Measurements from ENCODE around the gene ANAPC2. TPM values are rescaled to one million over a fixed set of nuclear protein-coding genes. Genes with fewer than 3 reads are reported as not detected.

The ANAPC2 gene
- total RNA-seq, 1 experiment from 2014 or later: 16.8 TPM

DNA sequence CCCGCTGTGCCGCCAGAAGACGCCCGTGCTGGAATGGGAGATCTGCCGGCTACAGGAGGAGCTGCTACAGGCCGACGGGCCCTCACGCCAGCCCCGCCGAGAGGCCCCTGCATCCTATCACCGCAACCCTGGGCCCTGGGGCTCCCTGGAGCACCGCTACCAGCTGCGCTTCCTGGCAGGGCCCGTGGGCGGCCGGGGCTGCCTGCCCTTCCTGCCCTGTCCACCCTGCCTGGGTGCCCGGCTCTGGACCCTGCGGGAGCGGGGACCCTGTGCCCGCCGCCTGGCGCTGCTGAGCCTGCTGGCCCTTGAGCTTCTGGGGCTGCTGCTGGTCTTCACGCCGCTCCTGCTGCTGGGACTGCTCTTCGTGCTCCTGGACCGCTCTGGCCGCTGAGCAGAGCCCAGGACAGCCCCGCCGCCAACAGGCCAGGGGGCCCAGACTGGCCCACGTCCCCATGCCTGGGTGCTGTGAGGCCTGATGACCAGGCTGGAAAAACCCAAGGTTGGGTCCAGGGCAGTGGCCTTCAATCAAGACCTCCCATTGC, 29.9 kb upstream of the ANAPC2 start:
- H3K9me3 ChIP-seq (ENCODE audit: low read length): no peaks in the 10 kb centered on the region
- no peak overlapping the region for H3K27ac ChIP-seq (ENCODE audit: low read length)
- H3K4me3 ChIP-seq (ENCODE audit: low read length): no peak overlapping the region
- H3K27me3 ChIP-seq (ENCODE audit: low read length): no peaks in the 10 kb centered on the region
- no peak for DNase-seq
- no peak overlapping the region for H2AFZ ChIP-seq (ENCODE audit: low read length)
- H3K4me1 ChIP-seq (ENCODE audit: low read length): peaks cover 9% of the 10 kb centered on the region
- H3K36me3 ChIP-seq (ENCODE audit: insufficient read depth, low read length): no peaks in the 10 kb centered on the region
- H4K20me1 ChIP-seq (ENCODE audit: insufficient read depth, low read depth, low read length): no peaks in the 10 kb centered on the region
- no peaks in the 10 kb centered on the region for H3K79me2 ChIP-seq (ENCODE audit: low read length)
- no peak overlapping the region for H3K4me2 ChIP-seq (ENCODE audit: low read depth, low read length, poor library complexity, severe bottlenecking)
- no peak overlapping the region for H3K9ac ChIP-seq (ENCODE audit: low read length)
- no peaks in the 10 kb centered on the region for H3K9me2 ChIP-seq (replicated peaks; ENCODE audit: insufficient read depth, low read length)

DNA sequence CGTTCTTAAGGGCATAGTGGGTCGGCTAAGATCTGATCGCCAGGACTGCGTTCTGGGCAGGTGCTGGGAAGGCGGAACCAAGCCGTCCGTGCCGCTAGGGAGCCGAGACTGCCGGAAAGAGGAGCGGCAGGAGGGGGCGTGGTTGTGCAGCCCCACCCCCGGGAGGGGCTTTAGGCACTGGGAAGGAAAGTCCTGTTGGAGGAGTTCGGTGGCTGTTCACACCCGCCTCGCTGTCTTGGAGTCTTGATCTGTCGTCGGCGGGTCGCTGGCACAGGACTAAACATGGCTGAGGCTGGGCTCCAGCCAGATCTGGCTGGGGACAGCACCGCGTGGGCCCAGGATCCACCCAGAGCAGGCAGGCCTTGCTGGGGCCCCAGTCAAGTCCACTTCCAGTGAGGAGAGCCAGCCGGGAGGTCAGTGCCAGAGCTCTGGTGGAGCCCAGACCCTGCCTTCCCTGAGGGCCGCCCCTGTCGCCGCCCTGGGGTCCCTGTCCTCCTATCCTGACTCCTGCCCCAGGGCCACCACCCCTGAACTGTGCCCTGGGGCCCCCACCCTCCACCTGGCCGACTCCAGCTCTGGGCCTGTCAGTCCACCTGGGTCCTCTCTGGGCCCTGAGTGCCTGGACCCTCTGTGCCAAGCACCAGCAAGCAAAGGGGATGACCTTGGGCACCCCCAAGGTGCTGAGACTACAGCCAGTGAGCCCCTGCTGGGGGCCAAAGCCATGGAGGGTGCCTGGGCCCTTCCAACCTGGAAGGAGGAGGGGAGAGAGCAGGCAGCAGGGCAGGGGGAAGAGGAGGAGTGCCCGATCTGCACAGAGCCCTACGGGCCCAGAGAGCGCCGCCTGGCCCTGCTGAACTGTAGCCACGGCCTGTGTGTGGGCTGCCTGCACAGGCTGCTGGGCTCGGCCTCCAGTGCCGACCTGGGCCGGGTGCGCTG, 29.2 kb upstream of the ANAPC2 start:
- Histone ChIP-seq H3K27ac (ENCODE audit: low read length) (no peak overlapping the region), H3K79me2 (ENCODE audit: low read length) (no peaks in the 10 kb centered on the region), H3K36me3 (ENCODE audit: insufficient read depth, low read length) (no peaks in the 10 kb centered on the region), H3K4me2 (ENCODE audit: low read depth, low read length, poor library complexity, severe bottlenecking) (no peak overlapping the region), H3K4me3 (ENCODE audit: low read length) (no peak overlapping the region), H3K9ac (ENCODE audit: low read length) (no peak overlapping the region), H3K9me2 (replicated peaks; ENCODE audit: insufficient read depth, low read length) (no peaks in the 10 kb centered on the region), H2AFZ (ENCODE audit: low read length) (no peak overlapping the region), H3K9me3 (ENCODE audit: low read length) (no peaks in the 10 kb centered on the region), H3K27me3 (ENCODE audit: low read length) (no peaks in the 10 kb centered on the region), H3K4me1 (ENCODE audit: low read length) (peaks cover 3% of the 10 kb centered on the region), H4K20me1 (ENCODE audit: insufficient read depth, low read depth, low read length) (no peaks in the 10 kb centered on the region)
- no peak for DNase-seq

DNA sequence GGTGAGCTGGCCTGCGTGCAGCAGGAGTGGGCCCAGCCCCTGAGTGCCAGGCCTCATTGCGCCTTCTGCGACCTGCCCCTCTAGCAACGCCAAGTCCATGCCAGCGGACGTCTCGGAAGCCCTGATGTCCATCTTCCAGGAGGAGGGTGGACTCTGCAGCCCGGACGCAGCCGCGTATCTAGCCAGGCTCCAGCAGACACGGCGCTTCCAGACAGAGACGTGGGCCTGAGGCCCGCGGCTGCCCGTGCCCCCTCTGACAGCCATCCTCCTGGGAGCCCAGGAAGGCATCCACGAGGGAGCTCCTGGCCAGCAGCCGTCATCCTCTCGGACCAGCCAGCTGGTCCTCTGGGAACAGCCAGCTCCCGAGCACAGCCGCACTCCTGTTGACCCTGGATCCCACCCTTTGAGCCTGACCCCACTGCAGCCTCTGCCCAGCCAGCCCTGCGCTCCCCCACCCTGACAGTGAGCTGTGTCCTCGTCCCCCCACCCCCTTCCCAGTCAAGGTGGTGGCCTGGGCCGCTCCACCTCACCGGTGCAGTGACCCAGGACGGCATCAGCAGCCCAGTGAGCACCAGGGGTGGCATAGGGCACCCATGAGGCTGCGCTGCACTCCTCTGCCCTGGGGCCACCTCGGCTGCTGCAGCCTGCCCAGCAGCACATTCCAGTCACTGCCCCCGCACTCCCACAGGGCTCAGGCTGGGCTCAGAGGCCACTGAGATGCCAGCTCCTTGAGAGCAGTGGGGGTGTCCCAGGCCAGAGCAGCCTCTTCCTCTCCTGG, 28.0 kb upstream of the ANAPC2 start:
- no peak overlapping the region for H3K27ac ChIP-seq (ENCODE audit: low read length)
- no peak overlapping the region for H2AFZ ChIP-seq (ENCODE audit: low read length)
- no peak for DNase-seq
- no peaks in the 10 kb centered on the region for H3K9me3 ChIP-seq (ENCODE audit: low read length)
- H3K79me2 ChIP-seq (ENCODE audit: low read length): no peaks in the 10 kb centered on the region
- no peaks in the 10 kb centered on the region for H4K20me1 ChIP-seq (ENCODE audit: insufficient read depth, low read depth, low read length)
- no peaks in the 10 kb centered on the region for H3K4me1 ChIP-seq (ENCODE audit: low read length)
- no peak overlapping the region for H3K4me3 ChIP-seq (ENCODE audit: low read length)
- H3K9me2 ChIP-seq (replicated peaks; ENCODE audit: insufficient read depth, low read length): no peaks in the 10 kb centered on the region
- no peaks in the 10 kb centered on the region for H3K36me3 ChIP-seq (ENCODE audit: insufficient read depth, low read length)
- no peak overlapping the region for H3K9ac ChIP-seq (ENCODE audit: low read length)
- H3K27me3 ChIP-seq (ENCODE audit: low read length): no peaks in the 10 kb centered on the region
- no peak overlapping the region for H3K4me2 ChIP-seq (ENCODE audit: low read depth, low read length, poor library complexity, severe bottlenecking)

DNA sequence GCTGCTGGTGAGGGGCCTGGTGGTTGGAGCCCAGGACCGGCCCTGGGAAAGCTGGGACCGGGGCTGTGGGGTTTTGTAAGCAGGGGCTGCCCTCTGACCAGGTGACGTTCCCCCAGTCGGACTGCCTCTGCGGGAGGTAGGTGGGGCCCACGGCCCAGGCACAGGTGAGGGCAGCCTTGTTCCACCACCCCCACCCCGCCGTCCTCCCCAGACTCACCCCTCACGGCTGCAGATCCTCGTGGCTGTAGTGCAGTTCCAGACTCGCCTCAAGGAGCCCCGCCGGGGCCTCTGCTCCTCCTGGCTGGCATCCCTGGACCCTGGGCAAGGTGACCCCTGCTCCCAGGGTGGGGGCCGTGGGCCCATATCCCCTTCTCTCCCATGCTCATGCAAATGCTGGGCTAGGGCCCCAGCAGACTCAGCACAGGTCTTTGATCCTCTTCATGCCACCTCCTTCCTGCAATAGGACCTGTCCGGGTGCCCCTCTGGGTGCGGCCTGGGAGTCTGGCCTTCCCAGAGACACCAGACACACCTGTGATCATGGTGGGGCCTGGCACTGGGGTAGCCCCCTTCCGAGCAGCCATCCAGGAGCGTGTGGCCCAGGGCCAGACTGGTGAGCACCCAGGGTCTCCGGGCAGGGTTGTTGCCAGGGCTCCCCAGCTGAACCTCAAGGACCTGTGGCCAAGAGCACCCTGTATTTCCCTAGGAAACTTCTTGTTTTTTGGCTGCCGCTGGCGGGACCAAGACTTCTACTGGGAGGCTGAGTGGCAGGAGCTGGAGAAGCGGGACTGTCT, 27.0 kb upstream of the ANAPC2 start:
- Histone ChIP-seq H2AFZ (ENCODE audit: low read length) (no peak overlapping the region), H4K20me1 (ENCODE audit: insufficient read depth, low read depth, low read length) (no peaks in the 10 kb centered on the region), H3K27ac (ENCODE audit: low read length) (no peak overlapping the region), H3K9me3 (ENCODE audit: low read length) (no peaks in the 10 kb centered on the region), H3K27me3 (ENCODE audit: low read length) (no peaks in the 10 kb centered on the region), H3K9ac (ENCODE audit: low read length) (no peak overlapping the region), H3K36me3 (ENCODE audit: insufficient read depth, low read length) (no peaks in the 10 kb centered on the region), H3K4me2 (ENCODE audit: low read depth, low read length, poor library complexity, severe bottlenecking) (no peak overlapping the region), H3K4me1 (ENCODE audit: low read length) (no peaks in the 10 kb centered on the region), H3K4me3 (ENCODE audit: low read length) (no peak overlapping the region), H3K79me2 (ENCODE audit: low read length) (no peaks in the 10 kb centered on the region), H3K9me2 (replicated peaks; ENCODE audit: insufficient read depth, low read length) (no peaks in the 10 kb centered on the region)
- DNase-seq: no peak

DNA sequence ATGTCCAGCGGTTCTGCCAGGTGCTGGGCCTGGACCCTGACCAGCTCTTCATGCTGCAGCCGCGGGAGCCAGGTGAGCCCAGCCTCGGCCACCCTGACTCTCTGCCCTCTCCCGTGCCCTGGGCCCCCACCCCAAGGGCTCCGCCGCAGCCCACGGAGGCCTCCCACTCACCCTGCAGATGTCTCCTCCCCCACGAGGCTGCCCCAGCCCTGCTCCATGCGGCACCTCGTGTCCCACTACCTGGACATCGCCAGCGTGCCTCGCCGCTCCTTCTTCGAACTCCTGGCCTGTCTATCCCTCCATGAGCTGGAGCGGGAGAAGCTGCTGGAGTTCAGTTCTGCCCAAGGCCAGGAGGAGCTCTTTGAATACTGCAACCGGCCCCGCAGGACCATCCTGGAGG, 26.3 kb upstream of the ANAPC2 start:
- Histone ChIP-seq H3K4me2 (ENCODE audit: low read depth, low read length, poor library complexity, severe bottlenecking) (no peak overlapping the region), H3K79me2 (ENCODE audit: low read length) (no peaks in the 10 kb centered on the region), H3K9ac (ENCODE audit: low read length) (no peak overlapping the region), H3K27ac (ENCODE audit: low read length) (no peak overlapping the region), H2AFZ (ENCODE audit: low read length) (no peak overlapping the region), H3K36me3 (ENCODE audit: insufficient read depth, low read length) (no peaks in the 10 kb centered on the region), H3K4me3 (ENCODE audit: low read length) (no peak overlapping the region), H3K27me3 (ENCODE audit: low read length) (no peaks in the 10 kb centered on the region), H3K9me3 (ENCODE audit: low read length) (no peaks in the 10 kb centered on the region), H3K9me2 (replicated peaks; ENCODE audit: insufficient read depth, low read length) (no peaks in the 10 kb centered on the region), H4K20me1 (ENCODE audit: insufficient read depth, low read depth, low read length) (no peaks in the 10 kb centered on the region), H3K4me1 (ENCODE audit: low read length) (no peaks in the 10 kb centered on the region)
- no peak for DNase-seq

DNA sequence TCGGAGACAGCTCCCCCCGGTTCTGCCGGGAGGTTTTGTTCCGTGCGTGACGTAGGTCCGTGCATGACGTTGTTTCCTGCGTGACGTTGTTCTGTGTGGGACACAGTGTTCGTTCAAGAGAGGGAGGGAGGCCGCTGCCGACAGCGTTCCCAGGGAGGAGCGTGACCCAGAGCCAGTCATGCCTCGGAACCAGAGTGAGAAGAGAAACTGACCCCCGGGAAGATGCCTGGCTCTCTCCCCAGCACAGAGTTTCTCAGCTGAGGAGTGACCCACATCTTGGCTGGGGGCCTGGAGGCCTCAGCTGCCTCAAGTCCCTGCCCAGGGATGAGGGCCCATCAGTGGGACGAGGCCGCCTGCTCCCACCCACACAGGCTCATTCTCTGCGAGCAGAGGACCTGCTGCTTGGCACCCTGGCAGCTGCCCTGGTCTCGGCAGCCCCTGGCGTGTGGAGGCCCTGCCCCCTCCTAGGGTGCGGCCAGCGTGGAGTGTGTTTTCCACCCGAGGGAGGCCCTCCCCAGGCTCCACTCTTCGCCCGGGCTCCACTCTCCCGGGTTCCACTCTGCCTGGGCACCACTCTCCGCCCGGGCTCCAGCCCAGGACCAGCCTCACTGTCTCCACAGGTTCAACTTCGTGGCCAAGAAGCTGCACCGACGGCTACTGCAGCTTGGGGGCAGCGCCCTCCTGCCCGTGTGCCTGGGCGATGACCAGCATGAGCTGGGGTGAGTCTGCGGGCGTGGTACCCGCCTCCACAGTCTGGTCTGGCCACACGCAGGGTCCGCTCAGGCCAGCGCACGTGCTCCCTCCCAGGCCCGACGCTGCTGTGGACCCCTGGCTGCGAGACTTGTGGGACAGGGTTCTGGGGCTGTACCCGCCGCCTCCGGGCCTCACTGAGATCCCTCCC, 25.1 kb upstream of the ANAPC2 start:
- H3K9ac ChIP-seq (ENCODE audit: low read length): no peak overlapping the region
- H3K27ac ChIP-seq (ENCODE audit: low read length): no peak overlapping the region
- no peak overlapping the region for H3K4me3 ChIP-seq (ENCODE audit: low read length)
- no peak for DNase-seq
- H3K4me1 ChIP-seq (ENCODE audit: low read length): no peaks in the 10 kb centered on the region
- no peaks in the 10 kb centered on the region for H3K27me3 ChIP-seq (ENCODE audit: low read length)
- no peaks in the 10 kb centered on the region for H3K9me2 ChIP-seq (replicated peaks; ENCODE audit: insufficient read depth, low read length)
- H3K36me3 ChIP-seq (ENCODE audit: insufficient read depth, low read length): no peaks in the 10 kb centered on the region
- no peak overlapping the region for H3K4me2 ChIP-seq (ENCODE audit: low read depth, low read length, poor library complexity, severe bottlenecking)
- no peaks in the 10 kb centered on the region for H3K79me2 ChIP-seq (ENCODE audit: low read length)
- no peak overlapping the region for H2AFZ ChIP-seq (ENCODE audit: low read length)
- no peaks in the 10 kb centered on the region for H4K20me1 ChIP-seq (ENCODE audit: insufficient read depth, low read depth, low read length)
- no peaks in the 10 kb centered on the region for H3K9me3 ChIP-seq (ENCODE audit: low read length)

DNA sequence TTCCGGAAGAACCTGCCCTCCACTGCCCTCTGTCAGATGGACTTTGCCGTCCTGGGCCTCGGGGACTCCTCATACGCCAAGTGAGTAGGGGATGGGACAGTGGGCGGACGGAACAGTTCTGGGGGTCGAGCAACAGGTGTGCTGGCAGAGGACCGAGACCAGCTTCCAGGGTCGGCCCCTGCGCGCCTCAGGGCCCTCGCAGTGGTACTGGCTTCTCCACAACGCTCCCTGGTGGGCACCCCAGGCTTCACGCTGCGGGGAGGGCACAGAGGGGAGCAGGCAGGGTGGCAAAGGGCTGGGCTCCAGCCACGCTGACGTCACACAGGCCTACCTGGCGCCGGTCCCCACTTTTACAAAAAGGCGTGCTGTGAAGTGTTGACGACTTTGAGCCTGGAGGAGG, 24.2 kb upstream of the ANAPC2 start:
- 0 out of 2 replicates have a peak, but pooled peaks cover under 1% of the 10 kb centered on the region for H3K36me3 ChIP-seq (ENCODE audit: insufficient read depth, low read length)
- no peaks in the 10 kb centered on the region for H3K9me3 ChIP-seq (ENCODE audit: low read length)
- H2AFZ ChIP-seq (ENCODE audit: low read length): no peak overlapping the region
- H3K9me2 ChIP-seq (replicated peaks; ENCODE audit: insufficient read depth, low read length): no peaks in the 10 kb centered on the region
- no peaks in the 10 kb centered on the region for H4K20me1 ChIP-seq (ENCODE audit: insufficient read depth, low read depth, low read length)
- DNase-seq: no peak
- H3K4me2 ChIP-seq (ENCODE audit: low read depth, low read length, poor library complexity, severe bottlenecking): no peak overlapping the region
- no peaks in the 10 kb centered on the region for H3K4me1 ChIP-seq (ENCODE audit: low read length)
- no peak overlapping the region for H3K4me3 ChIP-seq (ENCODE audit: low read length)
- H3K79me2 ChIP-seq (ENCODE audit: low read length): peaks cover 3% of the 10 kb centered on the region
- H3K27me3 ChIP-seq (ENCODE audit: low read length): no peaks in the 10 kb centered on the region
- H3K27ac ChIP-seq (ENCODE audit: low read length): no peak overlapping the region
- no peak overlapping the region for H3K9ac ChIP-seq (ENCODE audit: low read length)

Data from Karpas-422 (cell line).